Central memory CD8-positive, alpha-beta T cell (primary cell): ENCODE data around the gene NECTIN4.
"Not testable (repeated sequence)": the region's sequence is repeated elsewhere in the genome, so short reads cannot be mapped to it uniquely, and the experiment has no call there.

Experiments
- ATAC-seq: fragments of 150-1000 bp; cut with Tn5 transposase; replicated peaks from 2 replicates; pipeline ENCODE4 v1.10.0; 2022; ENCODE audit warnings: mild to moderate bottlenecking, moderate FRiP score, moderate number of reproducible peaks; ENCODE audit not compliant: poor library complexity, severe bottlenecking; ENCODE audit errors: extremely low read depth
- DNase-seq, 2 donors: peaks; one replicate each; pipeline ENCODE4 v3.0.0; 2021; ENCODE audit warnings: low spot score in 2 of 2
- H3K27ac Mint-ChIP-seq: one replicate; pipeline ENCODE4 v1.8.0; 2022; ENCODE audit warnings: low read depth, mild to moderate bottlenecking, moderate library complexity, mixed read lengths
- H3K27me3 Mint-ChIP-seq: one replicate; pipeline ENCODE4 v1.8.0; 2022; ENCODE audit warnings: mixed read lengths
- H3K36me3 Mint-ChIP-seq: one replicate; pipeline ENCODE4 v1.8.0; 2022; ENCODE audit warnings: mild to moderate bottlenecking, moderate library complexity, mixed read lengths; ENCODE audit not compliant: insufficient read depth
- H3K4me1 Mint-ChIP-seq: one replicate; pipeline ENCODE4 v1.8.0; 2022; ENCODE audit warnings: mixed read lengths
- H3K4me3 Mint-ChIP-seq: one replicate; pipeline ENCODE4 v1.8.0; 2022; ENCODE audit warnings: mild to moderate bottlenecking, moderate library complexity, mixed read lengths
- H3K9me3 Mint-ChIP-seq: one replicate; pipeline ENCODE4 v1.8.0; 2022; ENCODE audit warnings: mixed read lengths

NECTIN4 gene

DNA sequence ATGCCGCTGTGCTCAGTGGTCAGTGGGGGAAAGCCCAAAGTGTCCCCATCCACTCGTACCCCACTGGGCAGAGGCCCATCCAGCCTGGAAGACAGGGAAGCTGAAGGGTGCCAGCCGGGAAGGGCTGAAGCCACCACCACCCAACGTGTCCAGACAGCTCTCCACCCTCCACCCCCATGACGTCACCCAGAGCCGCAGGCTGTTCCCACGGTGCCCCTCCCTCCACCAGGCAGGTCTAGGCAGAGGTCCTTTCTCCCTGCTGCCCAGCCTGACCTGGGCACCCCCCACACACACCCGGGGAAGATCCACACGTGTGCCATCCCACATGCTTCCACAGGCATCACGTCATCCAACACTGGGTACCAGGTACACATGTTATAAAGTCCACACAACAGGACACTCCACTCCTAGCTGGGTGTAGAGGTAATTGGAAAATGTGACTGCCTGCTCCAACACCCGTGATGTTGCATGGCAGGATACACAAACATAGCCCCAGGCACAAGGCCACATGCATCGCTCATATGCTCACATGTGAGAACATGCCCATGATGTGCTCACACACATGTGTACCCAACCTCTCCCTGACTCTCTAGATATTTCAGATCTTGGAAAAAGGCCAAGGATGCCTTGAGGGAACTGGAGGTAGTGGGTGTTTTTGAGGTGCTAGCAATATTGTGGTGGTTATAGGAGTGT lies 14.5 kb downstream of the NECTIN4 start:
- Mint-ChIP-seq H3K4me3 (no peak overlapping the region), H3K9me3 (no peaks in the 10 kb centered on the region), H3K36me3 (peaks cover 1% of the 10 kb centered on the region), H3K4me1 (peaks cover 23% of the 10 kb centered on the region), H3K27ac (peak overlapping the region; percentile 44), H3K27me3 (no peaks in the 10 kb centered on the region)
- DNase-seq: no peak
- ATAC-seq: no peak

DNA sequence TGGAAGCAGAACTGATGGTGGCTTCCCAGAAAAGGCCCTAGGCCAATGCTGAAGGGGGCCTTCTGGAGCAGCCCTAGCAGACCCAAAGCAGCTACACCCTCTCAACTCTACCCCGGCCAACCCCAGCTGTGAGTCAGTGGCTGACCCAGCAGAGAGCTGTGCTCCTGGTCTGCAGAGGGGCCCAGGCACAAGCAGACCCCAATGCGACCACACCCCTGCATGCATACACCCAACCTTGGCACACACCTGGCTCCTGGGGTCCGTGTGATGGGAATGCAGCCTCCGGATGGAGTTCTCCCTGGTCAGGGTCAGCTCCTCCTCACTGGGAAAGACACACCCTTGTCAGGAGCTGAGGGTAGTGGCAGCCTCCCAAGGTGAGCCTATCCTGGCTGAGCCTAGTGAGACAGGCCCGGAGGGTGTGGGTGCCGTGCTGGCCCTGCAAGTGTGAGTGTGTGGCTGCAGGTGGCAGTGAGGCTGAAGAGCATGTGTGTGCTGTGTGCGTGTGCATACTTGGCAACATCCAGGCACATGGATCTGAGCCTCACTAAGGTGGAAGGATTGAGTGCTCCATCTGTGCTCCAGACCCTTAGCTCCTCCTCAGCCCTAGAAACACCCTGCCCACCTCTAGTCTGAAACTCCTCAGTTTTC lies 15.8 kb downstream of the NECTIN4 start:
- H3K36me3 Mint-ChIP-seq: peaks cover 12% of the 10 kb centered on the region
- H3K9me3 Mint-ChIP-seq: no peaks in the 10 kb centered on the region
- H3K4me3 Mint-ChIP-seq: no peak overlapping the region
- DNase-seq (no peak), ATAC-seq (no peak)
- H3K4me1 Mint-ChIP-seq: peaks cover 34% of the 10 kb centered on the region
- H3K27me3 Mint-ChIP-seq: no peaks in the 10 kb centered on the region
- H3K27ac Mint-ChIP-seq: no peak overlapping the region

GRCh38 chr1:161072751-161073449 lies 16.5 kb downstream of the NECTIN4 start:
- H3K27me3 Mint-ChIP-seq: no peaks in the 10 kb centered on the region
- no peaks in the 10 kb centered on the region for H3K9me3 Mint-ChIP-seq
- H3K27ac Mint-ChIP-seq: no peak overlapping the region
- no peak overlapping the region for H3K4me3 Mint-ChIP-seq
- peaks cover 16% of the 10 kb centered on the region for H3K36me3 Mint-ChIP-seq
- peaks cover 41% of the 10 kb centered on the region for H3K4me1 Mint-ChIP-seq
- ATAC-seq: no peak
- no peak for DNase-seq

- no peak for DNase-seq
- Mint-ChIP-seq H3K27ac (no peak overlapping the region), H3K36me3 (peaks cover 24% of the 10 kb centered on the region)
Observed at GRCh38 chr1:161071886-161072371, 17.4 kb downstream of the NECTIN4 start.

GRCh38 chr1:161070761-161071160 lies 18.6 kb downstream of the NECTIN4 start:
- peaks cover 62% of the 10 kb centered on the region for H3K4me1 Mint-ChIP-seq
- no peaks in the 10 kb centered on the region for H3K9me3 Mint-ChIP-seq
- ATAC-seq (no peak), DNase-seq (no peak)
- no peak overlapping the region for H3K4me3 Mint-ChIP-seq
- peaks cover 31% of the 10 kb centered on the region for H3K36me3 Mint-ChIP-seq
- no peaks in the 10 kb centered on the region for H3K27me3 Mint-ChIP-seq
- H3K27ac Mint-ChIP-seq: peak overlapping the region; percentile 85

More at GRCh38 chr1:161071886-161072371, 17.4 kb downstream of the NECTIN4 start:
- no peaks in the 10 kb centered on the region for H3K27me3 Mint-ChIP-seq
- peaks cover 50% of the 10 kb centered on the region for H3K4me1 Mint-ChIP-seq
- no peak for ATAC-seq
- no peaks in the 10 kb centered on the region for H3K9me3 Mint-ChIP-seq
- H3K4me3 Mint-ChIP-seq: no peak overlapping the region

GRCh38 chr1:161069731-161070270 lies 19.6 kb downstream of the NECTIN4 start, which contains the start of gene ARHGAP30:
TSS of gene ARHGAP30 (minus strand) at chr1:161069891. CDS start at chr1:161069624, 267 bp downstream.
- peak within 1 kb of the TSS; percentile 85 for H3K27ac Mint-ChIP-seq
- peaks cover 64% of the 10 kb centered on the region for H3K4me1 Mint-ChIP-seq
- DNase-seq: peak; percentile 56 to 77

GRCh38 chr1:161069241-161069640 lies 20.1 kb downstream of the NECTIN4 start:
- peaks cover 69% of the 10 kb centered on the region for H3K4me1 Mint-ChIP-seq

More at GRCh38 chr1:161069731-161070270, 19.6 kb downstream of the NECTIN4 start, which contains the start of gene ARHGAP30:
- no peaks in the 10 kb centered on the region for H3K9me3 Mint-ChIP-seq
- ATAC-seq: peak; percentile 88
- peaks cover 35% of the 10 kb centered on the region for H3K36me3 Mint-ChIP-seq
- no peaks in the 10 kb centered on the region for H3K27me3 Mint-ChIP-seq
- peak within 1 kb of the TSS; percentile 94 for H3K4me3 Mint-ChIP-seq

DNA sequence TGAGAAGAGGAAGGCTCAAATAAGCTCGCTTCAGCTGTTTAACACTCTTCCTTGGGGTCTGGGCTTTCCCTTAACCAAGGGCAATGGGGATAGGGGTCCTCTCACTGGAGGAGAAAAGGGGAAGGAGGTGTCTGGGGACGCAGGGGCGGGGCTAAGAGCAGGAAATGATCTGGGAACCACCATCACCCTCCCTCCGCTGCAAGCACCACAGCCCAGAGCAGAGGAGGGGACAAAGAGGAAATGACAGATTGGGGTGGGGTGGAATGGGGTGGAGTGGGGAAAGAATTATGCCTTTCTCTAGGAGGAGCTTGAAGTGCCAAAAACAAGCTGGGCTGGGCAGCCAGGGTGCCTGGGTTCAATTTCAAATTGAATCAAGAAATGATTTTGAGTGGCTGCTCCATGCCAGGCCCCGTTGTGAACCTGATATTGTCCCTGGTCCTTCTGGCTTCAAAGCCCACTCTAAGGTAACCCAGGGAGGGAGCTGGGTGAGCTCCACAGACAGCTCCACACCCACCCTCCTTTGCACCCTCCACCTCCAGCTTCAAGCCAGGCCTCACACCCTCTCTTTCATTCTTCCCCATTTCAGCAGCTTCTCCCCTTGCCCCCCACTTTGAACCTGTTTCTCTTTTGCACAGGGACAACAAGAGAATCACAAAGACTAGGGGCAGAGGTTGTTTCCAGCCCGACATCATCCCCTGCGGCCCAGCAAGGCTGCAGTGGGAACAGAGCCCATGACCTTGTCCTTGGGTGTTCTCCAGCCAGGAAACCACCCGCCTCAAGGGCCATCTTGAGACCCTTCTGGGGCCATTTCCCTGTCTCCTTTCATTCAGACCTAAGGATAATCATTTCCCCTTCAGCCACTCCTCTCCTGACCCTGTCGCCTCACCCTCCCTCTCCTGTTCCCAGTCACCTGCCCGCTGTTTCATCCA lies 20.8 kb downstream of the NECTIN4 start:
- Mint-ChIP-seq H3K9me3 (no peaks in the 10 kb centered on the region), H3K4me1 (peaks cover 76% of the 10 kb centered on the region), H3K36me3 (peaks cover 47% of the 10 kb centered on the region), H3K27ac (peak overlapping the region; percentile 85), H3K4me3 (peak overlapping the region; percentile 94), H3K27me3 (no peaks in the 10 kb centered on the region)
- DNase-seq (peak; percentile 58 to 74), ATAC-seq (peak; percentile 69)

More at GRCh38 chr1:161069241-161069640, 20.1 kb downstream of the NECTIN4 start:
- no peaks in the 10 kb centered on the region for H3K27me3 Mint-ChIP-seq
- H3K4me3 Mint-ChIP-seq: peak overlapping the region; percentile 94
- peak overlapping the region; percentile 85 for H3K27ac Mint-ChIP-seq
- no peak for ATAC-seq
- DNase-seq: no peak
- H3K9me3 Mint-ChIP-seq: no peaks in the 10 kb centered on the region
- peaks cover 40% of the 10 kb centered on the region for H3K36me3 Mint-ChIP-seq

GRCh38 chr1:161066694-161067093 lies 22.7 kb downstream of the NECTIN4 start:
- no peaks in the 10 kb centered on the region for H3K9me3 Mint-ChIP-seq
- peaks cover 66% of the 10 kb centered on the region for H3K36me3 Mint-ChIP-seq
- DNase-seq (no peak), ATAC-seq (no peak)
- H3K27me3 Mint-ChIP-seq: no peaks in the 10 kb centered on the region
- peak overlapping the region; percentile 94 for H3K4me3 Mint-ChIP-seq
- H3K27ac Mint-ChIP-seq: peak overlapping the region; percentile 85
- H3K4me1 Mint-ChIP-seq: peaks cover 78% of the 10 kb centered on the region

- not testable (repeated sequence) for H3K27me3 Mint-ChIP-seq, ATAC-seq, H3K9me3 Mint-ChIP-seq, DNase-seq
- H3K4me3 Mint-ChIP-seq: peak overlapping the region; percentile 94
- H3K4me1 Mint-ChIP-seq: peaks cover 75% of the 10 kb centered on the region
- peaks cover 74% of the 10 kb centered on the region for H3K36me3 Mint-ChIP-seq
- peak overlapping the region; percentile 96 for H3K27ac Mint-ChIP-seq
Observed at GRCh38 chr1:161065681-161066080, 23.7 kb downstream of the NECTIN4 start.

GRCh38 chr1:161063936-161064335 lies 25.4 kb downstream of the NECTIN4 start:
- peaks cover 81% of the 10 kb centered on the region for H3K4me1 Mint-ChIP-seq
- peak overlapping the region; percentile 96 for H3K27ac Mint-ChIP-seq
- ATAC-seq, H3K9me3 Mint-ChIP-seq, DNase-seq, H3K27me3 Mint-ChIP-seq: not testable (repeated sequence)
- peak overlapping the region; percentile 94 for H3K4me3 Mint-ChIP-seq
- H3K36me3 Mint-ChIP-seq: peaks cover 82% of the 10 kb centered on the region
